GM23338 (cell line): ENCODE measurements around the gene HAUS5. TPM values are rescaled to one million over a fixed set of nuclear protein-coding genes. Genes with fewer than 3 reads are reported as not detected.
"Not testable (repeated sequence)": the region's sequence is repeated elsewhere in the genome, so short reads cannot be mapped to it uniquely, and the experiment has no call there.

Experiments used
- ATAC-seq: fragments of 200-7000 bp; cut with Tn5 transposase; 3 replicates; pipeline ENCODE4 v1.9.1; 2020
- DNase-seq: peaks from one replicate; pipeline ENCODE4 v3.0.0-alpha.2; 2015; ENCODE audit warnings: low spot score
- H2AFZ ChIP-seq: fragments of 200-600 bp; sonication (generic); 2 replicates; pipeline ENCODE4 v1.8.0; 2016; ENCODE audit warnings: antibody characterized with exemption, mild to moderate bottlenecking, moderate library complexity
- H3F3A ChIP-seq: fragments of 200-600 bp; sonication (generic); replicated peaks from 2 replicates; pipeline ENCODE4 v1.8.0; 2017; ENCODE audit warnings: antibody characterized with exemption, mixed run types, low read depth
- H3K27ac ChIP-seq: fragments of 200-600 bp; sonication (generic); 2 replicates; pipeline ENCODE4 v1.6.1; 2016; ENCODE audit warnings: low read depth
- H3K27me3 ChIP-seq: fragments of 200-600 bp; sonication (generic); 2 replicates; pipeline ENCODE4 v1.8.0; 2016; ENCODE audit warnings: mild to moderate bottlenecking, mixed run types, moderate library complexity; ENCODE audit not compliant: insufficient read depth
- H3K36me3 ChIP-seq: fragments of 200-600 bp; sonication (generic); 2 replicates; pipeline ENCODE4 v1.8.0; 2016; ENCODE audit warnings: mild to moderate bottlenecking; ENCODE audit not compliant: insufficient read depth
- H3K4me1 ChIP-seq: fragments of 200-600 bp; sonication (generic); 2 replicates; pipeline ENCODE4 v1.8.0; 2016; ENCODE audit warnings: mild to moderate bottlenecking, moderate library complexity; ENCODE audit not compliant: insufficient read depth
- H3K4me2 ChIP-seq: fragments of 200-600 bp; sonication (generic); 2 replicates; pipeline ENCODE4 v1.7.1; 2017; ENCODE audit warnings: mixed run types
- H3K4me3 ChIP-seq: fragments of 200-600 bp; sonication (generic); 2 replicates; pipeline ENCODE4 v1.6.1; 2016; ENCODE audit warnings: mixed run types
- H3K79me2 ChIP-seq: fragments of 200-600 bp; sonication (generic); replicated peaks from 2 replicates; pipeline ENCODE4 v1.8.0; 2017; ENCODE audit warnings: mild to moderate bottlenecking; ENCODE audit not compliant: insufficient read depth
- H3K9me2 ChIP-seq: fragments of 200-600 bp; sonication (generic); 2 replicates; pipeline ENCODE4 v1.8.0; 2017; ENCODE audit not compliant: insufficient read depth
- H4K20me1 ChIP-seq: fragments of 200-600 bp; sonication (generic); replicated peaks from 2 replicates; pipeline ENCODE4 v1.8.0; 2017; ENCODE audit warnings: mild to moderate bottlenecking; ENCODE audit not compliant: insufficient read depth
- H3K27ac Mint-ChIP-seq: 2 replicates; pipeline ENCODE4 v1.8.0; 2020; ENCODE audit warnings: inconsistent platforms, mild to moderate bottlenecking, moderate library complexity, mixed read lengths
- H3K27me3 Mint-ChIP-seq: 3 replicates; pipeline ENCODE4 v1.8.0; 2022; ENCODE audit warnings: low read depth, mild to moderate bottlenecking, moderate library complexity, mixed read lengths, inconsistent platforms; ENCODE audit not compliant: insufficient read depth, poor library complexity
- H3K36me3 Mint-ChIP-seq: 3 replicates; pipeline ENCODE4 v1.8.0; 2021; ENCODE audit warnings: low read depth, mild to moderate bottlenecking, inconsistent platforms, moderate library complexity, mixed read lengths
- H3K4me1 Mint-ChIP-seq: 3 replicates; pipeline ENCODE4 v1.8.0; 2020; ENCODE audit warnings: mild to moderate bottlenecking, inconsistent platforms, mixed read lengths
- H3K4me3 Mint-ChIP-seq: 3 replicates; pipeline ENCODE4 v1.8.0; 2021; ENCODE audit warnings: moderate library complexity, mild to moderate bottlenecking, inconsistent platforms, mixed read lengths
- H3K9me3 Mint-ChIP-seq: 3 replicates; pipeline ENCODE4 v1.8.0; 2020; ENCODE audit warnings: moderate library complexity, mild to moderate bottlenecking, inconsistent platforms, mixed read lengths
- CREB1 ChIP-seq: fragments of 250-450 bp; sonication (Bioruptor Pico); IDR thresholded peaks from 2 replicates; pipeline ENCODE4 v1.5.0; 2020; ENCODE audit warnings: low read depth, mild to moderate bottlenecking, moderate library complexity
- EZH2 ChIP-seq: fragments of 200-600 bp; sonication (generic); IDR thresholded peaks from one replicate; pipeline ENCODE4 v1.8.0; 2017; ENCODE audit warnings: antibody characterized with exemption, mild to moderate bottlenecking, low read depth; ENCODE audit not compliant: unreplicated experiment
- POLR2AphosphoS5 ChIP-seq: IDR thresholded peaks from 2 replicates; pipeline ENCODE4 v1.6.1; 2016; ENCODE audit warnings: antibody characterized with exemption, low read depth
- STAT1 ChIP-seq: IDR thresholded peaks from one replicate; pipeline ENCODE4 v1.6.1; 2016; ENCODE audit warnings: antibody characterized with exemption; ENCODE audit not compliant: unreplicated experiment
- ZNF114 ChIP-seq: fragments of 250-450 bp; sonication (Bioruptor Pico); IDR thresholded peaks from 2 replicates; pipeline ENCODE4 v1.5.0; 2020; ENCODE audit warnings: mild to moderate bottlenecking, moderate library complexity
- ZNF331 ChIP-seq: fragments of 250-450 bp; sonication (Bioruptor Pico); IDR thresholded peaks from 2 replicates; pipeline ENCODE4 v1.5.0; 2020; ENCODE audit warnings: low read depth, mild to moderate bottlenecking, moderate library complexity
- polyA plus RNA-seq: library from polyadenylated mRNA; unstranded; fragments of >200 nt; fragmentation: Nextera tagmentation; extraction: Ambion mirVana; gene quantifications from 2 replicates; pipeline ENCODE4 v1.2.1, GENCODE V29; 2016
- total RNA-seq: library from RNA; depleted of rRNA; stranded (reverse); fragments of >200 nt; shearing (Covaris generic); gene quantifications from 2 replicates; pipeline ENCODE4 v1.2.3, GENCODE V29; 2014
- TF ChIP-seq, protein P1 (sequence below): IDR thresholded peaks from 2 replicates; pipeline ENCODE4 v1.6.1; 2016; ENCODE audit warnings: antibody characterized with exemption
- TF ChIP-seq, protein P2 (sequence below): fragments of 250-450 bp; sonication (Bioruptor Pico); IDR thresholded peaks from 2 replicates; pipeline ENCODE4 v1.5.0; 2020; ENCODE audit warnings: mild to moderate bottlenecking, moderate library complexity
- TF ChIP-seq, protein P3 (sequence below), 2 experiments: fragments of 200-600 bp in 1 of 2; sonication (generic) in 1 of 2; conservative IDR thresholded peaks; 2 replicates each; pipeline versions ENCODE4 v1.5.1 to v1.6.1; 2016 to 2017; ENCODE audit warnings: antibody characterized with exemption in 2 of 2, low read depth in 2 of 2, mild to moderate bottlenecking in 2 of 2, moderate library complexity in 1 of 2
- TF ChIP-seq, protein P4 (sequence below): IDR thresholded peaks from one replicate; pipeline ENCODE4 v1.6.1; 2018; ENCODE audit warnings: antibody characterized with exemption; ENCODE audit not compliant: unreplicated experiment

The HAUS5 gene
- total and polyA plus RNA-seq, 2 experiments from 2014 or later = 21.9 to 23.2 TPM

DNA sequence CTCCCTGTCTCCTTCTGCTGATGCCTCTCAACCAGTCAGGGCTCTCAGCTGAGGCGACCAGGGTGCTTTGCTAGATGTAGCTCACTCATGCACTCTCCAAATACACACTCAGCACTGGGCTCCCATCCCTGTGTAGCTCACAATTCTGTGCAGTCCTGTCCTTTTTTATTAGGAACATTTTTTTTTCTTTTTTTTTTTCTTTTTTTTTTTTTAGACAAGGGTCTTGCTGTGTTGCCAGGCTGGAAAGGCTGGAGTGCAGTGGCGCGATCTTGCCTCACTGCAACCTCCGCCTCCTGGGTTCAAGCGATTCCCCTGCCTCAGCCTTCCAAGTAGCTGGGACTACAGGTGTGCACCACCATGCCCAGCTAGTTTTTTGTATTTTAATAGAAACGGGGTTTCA is 42.3 kb downstream of the HAUS5 start:
- H3K79me2 ChIP-seq, H3K27me3 ChIP-seq, H4K20me1 ChIP-seq, H3K27ac Mint-ChIP-seq, H3F3A ChIP-seq, H3K4me3 Mint-ChIP-seq, H3K4me1 ChIP-seq, H2AFZ ChIP-seq, ATAC-seq, H3K9me2 ChIP-seq, H3K9me3 Mint-ChIP-seq, H3K4me3 ChIP-seq, H3K4me2 ChIP-seq, H3K27ac ChIP-seq, DNase-seq, H3K27me3 Mint-ChIP-seq, H3K4me1 Mint-ChIP-seq: not testable (repeated sequence)
- peaks cover 40% of the 10 kb centered on the region for H3K36me3 ChIP-seq
- peaks cover 75% of the 10 kb centered on the region for H3K36me3 Mint-ChIP-seq

DNA sequence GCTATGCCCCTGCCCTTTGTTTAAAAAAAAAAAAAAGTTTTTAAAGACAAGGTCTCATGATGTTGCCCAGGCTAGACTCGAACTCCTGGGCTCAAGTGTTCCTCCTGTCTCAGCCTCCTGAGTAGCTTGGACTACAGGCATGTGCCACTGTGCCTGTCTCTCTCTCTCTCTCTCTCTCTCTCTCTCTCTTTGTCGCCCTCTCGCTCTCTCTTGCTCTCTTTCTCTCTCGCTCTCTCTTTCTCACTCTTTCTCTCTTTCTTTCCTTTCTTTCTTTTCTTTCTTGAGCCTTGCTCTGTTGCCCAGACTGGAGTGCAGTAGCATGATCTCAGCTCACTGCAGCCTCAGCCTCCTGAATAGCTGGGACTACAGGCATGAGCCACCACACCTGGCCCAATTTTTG is 43.1 kb downstream of the HAUS5 start:
- H2AFZ ChIP-seq = no peak overlapping the region
- Mint-ChIP-seq H3K9me3 (no peaks in the 10 kb centered on the region), H3K4me1 (no peaks in the 10 kb centered on the region), H3K36me3 (peaks cover 77% of the 10 kb centered on the region), H3K27me3 (peaks cover 3% of the 10 kb centered on the region), H3K4me3 (no peak overlapping the region), H3K27ac (no peak overlapping the region)
- H3F3A ChIP-seq = no peaks in the 10 kb centered on the region
- no peaks in the 10 kb centered on the region for H3K27me3 ChIP-seq
- DNase-seq = no peak
- H3K4me1 ChIP-seq = no peaks in the 10 kb centered on the region
- no peak overlapping the region for H3K4me3 ChIP-seq
- H3K36me3 ChIP-seq = peaks cover 40% of the 10 kb centered on the region
- no peaks in the 10 kb centered on the region for H3K9me2 ChIP-seq
- H3K4me2 ChIP-seq = no peak overlapping the region
- no peak overlapping the region for H3K27ac ChIP-seq
- ATAC-seq = no peak
- H4K20me1 ChIP-seq = peaks cover 10% of the 10 kb centered on the region
- H3K79me2 ChIP-seq = no peaks in the 10 kb centered on the region; the same call in 1 of the 2 replicates
- TF ChIP-seq POLR2AphosphoS5 (no peak), CREB1 (CRISPR knock-in tag) (no peak), ZNF331 (CRISPR knock-in tag) (no peak), STAT1 (no peak), EZH2 (no peak), ZNF114 (CRISPR knock-in tag) (no peak)
- TF ChIP-seq, protein P1, sequence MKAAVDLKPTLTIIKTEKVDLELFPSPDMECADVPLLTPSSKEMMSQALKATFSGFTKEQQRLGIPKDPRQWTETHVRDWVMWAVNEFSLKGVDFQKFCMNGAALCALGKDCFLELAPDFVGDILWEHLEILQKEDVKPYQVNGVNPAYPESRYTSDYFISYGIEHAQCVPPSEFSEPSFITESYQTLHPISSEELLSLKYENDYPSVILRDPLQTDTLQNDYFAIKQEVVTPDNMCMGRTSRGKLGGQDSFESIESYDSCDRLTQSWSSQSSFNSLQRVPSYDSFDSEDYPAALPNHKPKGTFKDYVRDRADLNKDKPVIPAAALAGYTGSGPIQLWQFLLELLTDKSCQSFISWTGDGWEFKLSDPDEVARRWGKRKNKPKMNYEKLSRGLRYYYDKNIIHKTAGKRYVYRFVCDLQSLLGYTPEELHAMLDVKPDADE = no peak
- TF ChIP-seq, protein P2, sequence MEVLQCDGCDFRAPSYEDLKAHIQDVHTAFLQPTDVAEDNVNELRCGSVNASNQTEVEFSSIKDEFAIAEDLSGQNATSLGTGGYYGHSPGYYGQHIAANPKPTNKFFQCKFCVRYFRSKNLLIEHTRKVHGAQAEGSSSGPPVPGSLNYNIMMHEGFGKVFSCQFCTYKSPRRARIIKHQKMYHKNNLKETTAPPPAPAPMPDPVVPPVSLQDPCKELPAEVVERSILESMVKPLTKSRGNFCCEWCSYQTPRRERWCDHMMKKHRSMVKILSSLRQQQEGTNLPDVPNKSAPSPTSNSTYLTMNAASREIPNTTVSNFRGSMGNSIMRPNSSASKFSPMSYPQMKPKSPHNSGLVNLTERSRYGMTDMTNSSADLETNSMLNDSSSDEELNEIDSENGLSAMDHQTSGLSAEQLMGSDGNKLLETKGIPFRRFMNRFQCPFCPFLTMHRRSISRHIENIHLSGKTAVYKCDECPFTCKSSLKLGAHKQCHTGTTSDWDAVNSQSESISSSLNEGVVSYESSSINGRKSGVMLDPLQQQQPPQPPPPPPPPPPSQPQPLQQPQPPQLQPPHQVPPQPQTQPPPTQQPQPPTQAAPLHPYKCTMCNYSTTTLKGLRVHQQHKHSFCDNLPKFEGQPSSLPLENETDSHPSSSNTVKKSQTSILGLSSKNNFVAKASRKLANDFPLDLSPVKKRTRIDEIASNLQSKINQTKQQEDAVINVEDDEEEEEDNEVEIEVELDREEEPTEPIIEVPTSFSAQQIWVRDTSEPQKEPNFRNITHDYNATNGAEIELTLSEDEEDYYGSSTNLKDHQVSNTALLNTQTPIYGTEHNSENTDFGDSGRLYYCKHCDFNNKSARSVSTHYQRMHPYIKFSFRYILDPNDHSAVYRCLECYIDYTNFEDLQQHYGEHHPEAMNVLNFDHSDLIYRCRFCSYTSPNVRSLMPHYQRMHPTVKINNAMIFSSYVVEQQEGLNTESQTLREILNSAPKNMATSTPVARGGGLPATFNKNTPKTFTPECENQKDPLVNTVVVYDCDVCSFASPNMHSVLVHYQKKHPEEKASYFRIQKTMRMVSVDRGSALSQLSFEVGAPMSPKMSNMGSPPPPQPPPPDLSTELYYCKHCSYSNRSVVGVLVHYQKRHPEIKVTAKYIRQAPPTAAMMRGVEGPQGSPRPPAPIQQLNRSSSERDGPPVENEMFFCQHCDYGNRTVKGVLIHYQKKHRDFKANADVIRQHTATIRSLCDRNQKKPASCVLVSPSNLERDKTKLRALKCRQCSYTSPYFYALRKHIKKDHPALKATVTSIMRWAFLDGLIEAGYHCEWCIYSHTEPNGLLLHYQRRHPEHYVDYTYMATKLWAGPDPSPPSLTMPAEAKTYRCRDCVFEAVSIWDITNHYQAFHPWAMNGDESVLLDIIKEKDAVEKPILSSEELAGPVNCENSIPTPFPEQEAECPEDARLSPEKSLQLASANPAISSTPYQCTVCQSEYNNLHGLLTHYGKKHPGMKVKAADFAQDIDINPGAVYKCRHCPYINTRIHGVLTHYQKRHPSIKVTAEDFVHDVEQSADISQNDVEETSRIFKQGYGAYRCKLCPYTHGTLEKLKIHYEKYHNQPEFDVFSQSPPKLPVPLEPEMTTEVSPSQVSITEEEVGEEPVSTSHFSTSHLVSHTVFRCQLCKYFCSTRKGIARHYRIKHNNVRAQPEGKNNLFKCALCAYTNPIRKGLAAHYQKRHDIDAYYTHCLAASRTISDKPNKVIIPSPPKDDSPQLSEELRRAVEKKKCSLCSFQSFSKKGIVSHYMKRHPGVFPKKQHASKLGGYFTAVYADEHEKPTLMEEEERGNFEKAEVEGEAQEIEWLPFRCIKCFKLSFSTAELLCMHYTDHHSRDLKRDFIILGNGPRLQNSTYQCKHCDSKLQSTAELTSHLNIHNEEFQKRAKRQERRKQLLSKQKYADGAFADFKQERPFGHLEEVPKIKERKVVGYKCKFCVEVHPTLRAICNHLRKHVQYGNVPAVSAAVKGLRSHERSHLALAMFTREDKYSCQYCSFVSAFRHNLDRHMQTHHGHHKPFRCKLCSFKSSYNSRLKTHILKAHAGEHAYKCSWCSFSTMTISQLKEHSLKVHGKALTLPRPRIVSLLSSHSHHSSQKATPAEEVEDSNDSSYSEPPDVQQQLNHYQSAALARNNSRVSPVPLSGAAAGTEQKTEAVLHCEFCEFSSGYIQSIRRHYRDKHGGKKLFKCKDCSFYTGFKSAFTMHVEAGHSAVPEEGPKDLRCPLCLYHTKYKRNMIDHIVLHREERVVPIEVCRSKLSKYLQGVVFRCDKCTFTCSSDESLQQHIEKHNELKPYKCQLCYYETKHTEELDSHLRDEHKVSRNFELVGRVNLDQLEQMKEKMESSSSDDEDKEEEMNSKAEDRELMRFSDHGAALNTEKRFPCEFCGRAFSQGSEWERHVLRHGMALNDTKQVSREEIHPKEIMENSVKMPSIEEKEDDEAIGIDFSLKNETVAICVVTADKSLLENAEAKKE (CRISPR knock-in tag) = no peak
- TF ChIP-seq, protein P3, sequence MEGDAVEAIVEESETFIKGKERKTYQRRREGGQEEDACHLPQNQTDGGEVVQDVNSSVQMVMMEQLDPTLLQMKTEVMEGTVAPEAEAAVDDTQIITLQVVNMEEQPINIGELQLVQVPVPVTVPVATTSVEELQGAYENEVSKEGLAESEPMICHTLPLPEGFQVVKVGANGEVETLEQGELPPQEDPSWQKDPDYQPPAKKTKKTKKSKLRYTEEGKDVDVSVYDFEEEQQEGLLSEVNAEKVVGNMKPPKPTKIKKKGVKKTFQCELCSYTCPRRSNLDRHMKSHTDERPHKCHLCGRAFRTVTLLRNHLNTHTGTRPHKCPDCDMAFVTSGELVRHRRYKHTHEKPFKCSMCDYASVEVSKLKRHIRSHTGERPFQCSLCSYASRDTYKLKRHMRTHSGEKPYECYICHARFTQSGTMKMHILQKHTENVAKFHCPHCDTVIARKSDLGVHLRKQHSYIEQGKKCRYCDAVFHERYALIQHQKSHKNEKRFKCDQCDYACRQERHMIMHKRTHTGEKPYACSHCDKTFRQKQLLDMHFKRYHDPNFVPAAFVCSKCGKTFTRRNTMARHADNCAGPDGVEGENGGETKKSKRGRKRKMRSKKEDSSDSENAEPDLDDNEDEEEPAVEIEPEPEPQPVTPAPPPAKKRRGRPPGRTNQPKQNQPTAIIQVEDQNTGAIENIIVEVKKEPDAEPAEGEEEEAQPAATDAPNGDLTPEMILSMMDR (conservative IDR thresholded peaks at IDR 0.05; ENCODE audit: low read depth in 2 of 2) = no peak
- TF ChIP-seq, protein P4, sequence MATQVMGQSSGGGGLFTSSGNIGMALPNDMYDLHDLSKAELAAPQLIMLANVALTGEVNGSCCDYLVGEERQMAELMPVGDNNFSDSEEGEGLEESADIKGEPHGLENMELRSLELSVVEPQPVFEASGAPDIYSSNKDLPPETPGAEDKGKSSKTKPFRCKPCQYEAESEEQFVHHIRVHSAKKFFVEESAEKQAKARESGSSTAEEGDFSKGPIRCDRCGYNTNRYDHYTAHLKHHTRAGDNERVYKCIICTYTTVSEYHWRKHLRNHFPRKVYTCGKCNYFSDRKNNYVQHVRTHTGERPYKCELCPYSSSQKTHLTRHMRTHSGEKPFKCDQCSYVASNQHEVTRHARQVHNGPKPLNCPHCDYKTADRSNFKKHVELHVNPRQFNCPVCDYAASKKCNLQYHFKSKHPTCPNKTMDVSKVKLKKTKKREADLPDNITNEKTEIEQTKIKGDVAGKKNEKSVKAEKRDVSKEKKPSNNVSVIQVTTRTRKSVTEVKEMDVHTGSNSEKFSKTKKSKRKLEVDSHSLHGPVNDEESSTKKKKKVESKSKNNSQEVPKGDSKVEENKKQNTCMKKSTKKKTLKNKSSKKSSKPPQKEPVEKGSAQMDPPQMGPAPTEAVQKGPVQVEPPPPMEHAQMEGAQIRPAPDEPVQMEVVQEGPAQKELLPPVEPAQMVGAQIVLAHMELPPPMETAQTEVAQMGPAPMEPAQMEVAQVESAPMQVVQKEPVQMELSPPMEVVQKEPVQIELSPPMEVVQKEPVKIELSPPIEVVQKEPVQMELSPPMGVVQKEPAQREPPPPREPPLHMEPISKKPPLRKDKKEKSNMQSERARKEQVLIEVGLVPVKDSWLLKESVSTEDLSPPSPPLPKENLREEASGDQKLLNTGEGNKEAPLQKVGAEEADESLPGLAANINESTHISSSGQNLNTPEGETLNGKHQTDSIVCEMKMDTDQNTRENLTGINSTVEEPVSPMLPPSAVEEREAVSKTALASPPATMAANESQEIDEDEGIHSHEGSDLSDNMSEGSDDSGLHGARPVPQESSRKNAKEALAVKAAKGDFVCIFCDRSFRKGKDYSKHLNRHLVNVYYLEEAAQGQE = no peak
